Liver (tissue), 9 donors: ENCODE data around the gene CLN5. TPM values are rescaled to one million over a fixed set of nuclear protein-coding genes. Genes with fewer than 3 reads are reported as not detected.

Source experiments
- DNase-seq: peaks from one replicate; pipeline ENCODE4 v3.0.0-alpha.2; 2017; ENCODE audit warnings: low spot score
- H3K27ac ChIP-seq, 2 donors: one replicate each; pipeline ENCODE4 v1.7.0; 2013; ENCODE audit warnings: inconsistent platforms in 2 of 2, low read length in 2 of 2, control low read depth in 1 of 2, low read depth in 1 of 2, mild to moderate bottlenecking in 1 of 2
- H3K27me3 ChIP-seq, 4 donors: one replicate each; pipeline versions ENCODE4 v1.6.1 to v1.7.0; 2013; ENCODE audit warnings: low read length in 3 of 4, inconsistent platforms in 1 of 4, mild to moderate bottlenecking in 1 of 4, moderate library complexity in 1 of 4; ENCODE audit not compliant: control insufficient read depth in 4 of 4, insufficient read depth in 4 of 4
- H3K36me3 ChIP-seq, 4 donors: one replicate each; pipeline versions ENCODE4 v1.6.1 to v1.7.0; 2013; ENCODE audit warnings: low read length in 3 of 4, mild to moderate bottlenecking in 3 of 4, low read depth in 1 of 4, moderate library complexity in 1 of 4; ENCODE audit not compliant: control insufficient read depth in 4 of 4, insufficient read depth in 3 of 4
- H3K4me1 ChIP-seq, 4 donors: one replicate each; pipeline versions ENCODE4 v1.6.1 to v1.7.0; 2013; ENCODE audit warnings: low read length in 3 of 4, mild to moderate bottlenecking in 3 of 4, moderate library complexity in 1 of 4; ENCODE audit not compliant: control insufficient read depth in 4 of 4, insufficient read depth in 4 of 4
- H3K4me3 ChIP-seq, 3 donors: one replicate each; pipeline versions ENCODE4 v1.6.1 to v1.7.0; 2013; ENCODE audit warnings: low read length in 3 of 3, control low read depth in 1 of 3, low read depth in 1 of 3, mild to moderate bottlenecking in 1 of 3
- H3K9ac ChIP-seq, 2 donors: one replicate each; pipeline ENCODE4 v1.7.0; 2013; ENCODE audit warnings: low read length in 2 of 2, mild to moderate bottlenecking in 2 of 2, moderate library complexity in 2 of 2, control low read depth in 1 of 2, low read depth in 1 of 2
- H3K9me3 ChIP-seq, 4 donors: one replicate each; pipeline versions ENCODE4 v1.6.1 to v1.7.0; 2013; ENCODE audit warnings: low read length in 3 of 4; ENCODE audit not compliant: control insufficient read depth in 4 of 4
- ATF3 ChIP-seq: IDR thresholded peaks from 2 replicates; pipeline ENCODE4 v1.6.1; 2016; ENCODE audit warnings: antibody characterized with exemption
- EGR1 ChIP-seq, 2 donors: IDR thresholded peaks; 2 replicates each; pipeline ENCODE4 v1.6.1; 2016 to 2018; ENCODE audit warnings: antibody characterized with exemption in 2 of 2, low read depth in 2 of 2
- FOXA1 ChIP-seq: IDR thresholded peaks from 2 replicates; pipeline ENCODE4 v1.6.1; 2016; ENCODE audit warnings: antibody characterized with exemption
- FOXA2 ChIP-seq: IDR thresholded peaks from 2 replicates; pipeline ENCODE4 v1.6.1; 2016; ENCODE audit warnings: antibody characterized with exemption
- GABPA ChIP-seq, 2 donors: IDR thresholded peaks in 1 of 2; conservative IDR thresholded peaks in 1 of 2; 2 replicates each; pipeline ENCODE4 v1.6.1; 2016; ENCODE audit warnings: antibody characterized with exemption in 2 of 2, mild to moderate bottlenecking in 1 of 2, moderate library complexity in 1 of 2
- HNF4A ChIP-seq, 2 donors: conservative IDR thresholded peaks; 2 replicates each; pipeline ENCODE4 v1.6.1; 2016; ENCODE audit warnings: antibody characterized with exemption in 2 of 2, mild to moderate bottlenecking in 2 of 2
- HNF4G ChIP-seq: IDR thresholded peaks from 2 replicates; pipeline ENCODE4 v1.6.1; 2016; ENCODE audit warnings: antibody characterized with exemption
- JUND ChIP-seq, 2 donors: IDR thresholded peaks; 2 replicates each; pipeline ENCODE4 v1.6.1; 2016; ENCODE audit warnings: antibody characterized with exemption in 2 of 2
- NR2F2 ChIP-seq: IDR thresholded peaks from 2 replicates; pipeline ENCODE4 v1.6.1; 2016; ENCODE audit warnings: antibody characterized with exemption
- RAD21 ChIP-seq, 2 donors: IDR thresholded peaks; 2 replicates each; pipeline ENCODE4 v1.6.1; 2016; ENCODE audit warnings: antibody characterized with exemption in 2 of 2, mild to moderate bottlenecking in 2 of 2
- REST ChIP-seq: IDR thresholded peaks from 2 replicates; pipeline ENCODE4 v1.6.1; 2016; ENCODE audit warnings: antibody characterized with exemption, mild to moderate bottlenecking
- RXRA ChIP-seq, 2 donors: IDR thresholded peaks; 2 replicates each; pipeline ENCODE4 v1.6.1; 2017 to 2018; ENCODE audit warnings: antibody characterized with exemption in 2 of 2, mild to moderate bottlenecking in 1 of 2
- SP1 ChIP-seq: IDR thresholded peaks from 2 replicates; pipeline ENCODE4 v1.6.1; 2018; ENCODE audit warnings: antibody characterized with exemption, mild to moderate bottlenecking
- TAF1 ChIP-seq: conservative IDR thresholded peaks from 2 replicates; pipeline ENCODE4 v1.6.1; 2016; ENCODE audit warnings: antibody characterized with exemption, mild to moderate bottlenecking
- YY1 ChIP-seq: IDR thresholded peaks from 2 replicates; pipeline ENCODE4 v1.6.1; 2016; ENCODE audit warnings: antibody characterized with exemption, mild to moderate bottlenecking
- WGBS: extraction: QIAGEN DNeasy Blood & Tissue Kit; methylation state at CpG from one replicate; pipeline ENCODE4 v1.1.7; 2013; 5-methylcytosine and 5-hydroxymethylcytosine counted together
- polyA plus RNA-seq, 2 donors: library from polyadenylated mRNA; stranded (reverse) in 1 of 2; unstranded in 1 of 2; fragments of 200-250 nt in 1 of 2; fragments of >200 nt in 1 of 2; fragmentation: Nextera tagmentation in 1 of 2; extraction: Ambion mirVana in 1 of 2; gene quantifications; one replicate each; pipeline versions ENCODE4 v1.2.1 to v1.2.3, GENCODE V29; 2013 to 2015
- total RNA-seq, 2 donors: library from RNA; depleted of rRNA; stranded (reverse); fragments of >200 nt; gene quantifications; one replicate each; pipeline ENCODE4 v1.2.3, GENCODE V29; 2014
- TF ChIP-seq, protein P1 (sequence below): IDR thresholded peaks from 2 replicates; pipeline ENCODE4 v1.6.1; 2016; ENCODE audit warnings: antibody characterized with exemption
- TF ChIP-seq, protein P2 (sequence below): IDR thresholded peaks from 2 replicates; pipeline ENCODE4 v1.6.1; 2016; ENCODE audit warnings: antibody characterized with exemption
- TF ChIP-seq, protein P3 (sequence below): fragments of 150-350 bp; IDR thresholded peaks from 2 replicates; pipeline ENCODE4 v1.5.1; 2017; ENCODE audit warnings: improper control_type of control experiment, low read depth, low read length; ENCODE audit not compliant: missing input control
- donor health status: healthy.
- donor health status: healthy.
- donor health status: healthy.
- donor health status: healthy.
- donor health status: healthy.

CLN5 gene
- total and polyA plus RNA-seq, 4 donors, result 11.6 to 18.2 (median 14.8) TPM

DNA sequence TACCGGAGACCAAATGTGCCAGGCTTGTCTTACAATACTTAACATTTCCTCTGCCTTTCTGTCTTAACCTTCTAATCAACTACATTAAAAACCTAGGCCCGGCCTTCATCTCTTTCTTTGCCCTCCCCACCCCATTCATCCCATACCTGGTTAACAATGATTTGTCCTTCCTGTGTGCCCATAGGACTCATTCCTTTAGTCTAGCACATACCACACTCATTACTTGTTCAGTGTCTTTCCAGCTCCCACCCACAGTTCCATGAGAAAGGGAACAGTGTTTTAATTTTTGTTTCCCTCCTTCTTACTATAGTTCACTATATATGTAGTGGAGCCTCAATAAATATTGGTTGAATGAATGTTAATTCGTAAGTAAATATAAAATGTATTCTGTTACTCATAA lies 2.4 kb downstream of the CLN5 start (continued):
- TF ChIP-seq YY1, result no peak
- no peak for TF ChIP-seq RXRA (IDR thresholded peaks at IDR 0.05)

GRCh38 chr13:77000475-77000874 lies 8.6 kb downstream of the CLN5 start:
- H3K9ac ChIP-seq, result no peak overlapping the region
- peaks cover 3 to 24% (median 17%) of the 10 kb centered on the region in 4 donors for H3K4me1 ChIP-seq
- 76% methylated on average over 1 of the region's 1 CpG for WGBS
- no peak overlapping the region for H3K27ac ChIP-seq
- H3K9me3 ChIP-seq, result no peaks in the 10 kb centered on the region
- DNase-seq, result no peak
- TF ChIP-seq TAF1 (no peak), HNF4G (no peak), EGR1 (IDR thresholded peaks at IDR 0.05; ENCODE audit: low read depth in 2 of 2) (no peak), JUND (IDR thresholded peaks at IDR 0.05) (no peak)
- TF ChIP-seq, protein P1, sequence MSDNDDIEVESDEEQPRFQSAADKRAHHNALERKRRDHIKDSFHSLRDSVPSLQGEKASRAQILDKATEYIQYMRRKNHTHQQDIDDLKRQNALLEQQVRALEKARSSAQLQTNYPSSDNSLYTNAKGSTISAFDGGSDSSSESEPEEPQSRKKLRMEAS, result no peak
- H3K4me3 ChIP-seq, result no peak overlapping the region
- H3K36me3 ChIP-seq, result peaks cover 0 to 10% (median 4%) of the 10 kb centered on the region in 4 donors
- H3K27me3 ChIP-seq, result no peaks in the 10 kb centered on the region

DNA sequence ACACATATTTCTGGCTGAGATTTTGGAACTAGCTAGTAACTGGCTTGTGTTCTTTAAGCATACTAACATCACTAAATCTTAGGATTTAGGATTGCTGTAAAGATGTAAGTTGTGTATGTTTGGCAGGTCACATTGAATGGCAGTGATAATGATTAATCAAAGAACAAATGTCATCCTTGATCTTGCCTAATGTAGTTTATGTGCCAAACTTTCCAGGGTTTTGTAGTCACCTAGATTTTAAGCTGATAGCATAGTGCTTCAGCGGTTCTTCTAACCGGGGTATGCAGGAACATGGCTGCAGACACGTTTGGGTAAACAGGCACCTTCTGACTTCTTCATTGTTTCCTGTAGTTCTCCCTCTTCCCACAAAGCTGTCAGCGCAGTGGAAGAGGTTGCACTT lies 9.7 kb downstream of the CLN5 start:
- H3K9me3 ChIP-seq, result no peaks in the 10 kb centered on the region
- peaks cover 0 to 9% (median under 1%) of the 10 kb centered on the region in 4 donors for H3K36me3 ChIP-seq
- peaks cover 3 to 24% (median 17%) of the 10 kb centered on the region in 4 donors for H3K4me1 ChIP-seq
- WGBS, result 44% methylated on average over 4 of the region's 4 CpGs
- H3K27ac ChIP-seq, result no peak overlapping the region
- no peak overlapping the region for H3K9ac ChIP-seq
- TF ChIP-seq, protein P1, result peak; percentile 29
- TF ChIP-seq ATF3 (no peak), TAF1 (no peak), RXRA (IDR thresholded peaks at IDR 0.05) (peak; percentile 39 to 44), HNF4A (conservative IDR thresholded peaks at IDR 0.05) (peak; percentile 14 to 51), GABPA (IDR thresholded peaks at IDR 0.05 in 1 of 2, conservative IDR thresholded peaks at IDR 0.05 in 1 of 2) (no peak), NR2F2 (no peak), EGR1 (IDR thresholded peaks at IDR 0.05; ENCODE audit: low read depth in 2 of 2) (no peak), HNF4G (no peak), SP1 (no peak), FOXA1 (no peak), REST (no peak), RAD21 (IDR thresholded peaks at IDR 0.05) (peak in 1 of 2 donors; percentile 30), JUND (IDR thresholded peaks at IDR 0.05) (peak in 1 of 2 donors; percentile 22), YY1 (peak; percentile 72), FOXA2 (peak; percentile 35)
- TF ChIP-seq, protein P2, sequence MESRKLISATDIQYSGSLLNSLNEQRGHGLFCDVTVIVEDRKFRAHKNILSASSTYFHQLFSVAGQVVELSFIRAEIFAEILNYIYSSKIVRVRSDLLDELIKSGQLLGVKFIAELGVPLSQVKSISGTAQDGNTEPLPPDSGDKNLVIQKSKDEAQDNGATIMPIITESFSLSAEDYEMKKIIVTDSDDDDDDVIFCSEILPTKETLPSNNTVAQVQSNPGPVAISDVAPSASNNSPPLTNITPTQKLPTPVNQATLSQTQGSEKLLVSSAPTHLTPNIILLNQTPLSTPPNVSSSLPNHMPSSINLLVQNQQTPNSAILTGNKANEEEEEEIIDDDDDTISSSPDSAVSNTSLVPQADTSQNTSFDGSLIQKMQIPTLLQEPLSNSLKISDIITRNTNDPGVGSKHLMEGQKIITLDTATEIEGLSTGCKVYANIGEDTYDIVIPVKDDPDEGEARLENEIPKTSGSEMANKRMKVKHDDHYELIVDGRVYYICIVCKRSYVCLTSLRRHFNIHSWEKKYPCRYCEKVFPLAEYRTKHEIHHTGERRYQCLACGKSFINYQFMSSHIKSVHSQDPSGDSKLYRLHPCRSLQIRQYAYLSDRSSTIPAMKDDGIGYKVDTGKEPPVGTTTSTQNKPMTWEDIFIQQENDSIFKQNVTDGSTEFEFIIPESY, result peak; percentile 28
- TF ChIP-seq, protein P3, sequence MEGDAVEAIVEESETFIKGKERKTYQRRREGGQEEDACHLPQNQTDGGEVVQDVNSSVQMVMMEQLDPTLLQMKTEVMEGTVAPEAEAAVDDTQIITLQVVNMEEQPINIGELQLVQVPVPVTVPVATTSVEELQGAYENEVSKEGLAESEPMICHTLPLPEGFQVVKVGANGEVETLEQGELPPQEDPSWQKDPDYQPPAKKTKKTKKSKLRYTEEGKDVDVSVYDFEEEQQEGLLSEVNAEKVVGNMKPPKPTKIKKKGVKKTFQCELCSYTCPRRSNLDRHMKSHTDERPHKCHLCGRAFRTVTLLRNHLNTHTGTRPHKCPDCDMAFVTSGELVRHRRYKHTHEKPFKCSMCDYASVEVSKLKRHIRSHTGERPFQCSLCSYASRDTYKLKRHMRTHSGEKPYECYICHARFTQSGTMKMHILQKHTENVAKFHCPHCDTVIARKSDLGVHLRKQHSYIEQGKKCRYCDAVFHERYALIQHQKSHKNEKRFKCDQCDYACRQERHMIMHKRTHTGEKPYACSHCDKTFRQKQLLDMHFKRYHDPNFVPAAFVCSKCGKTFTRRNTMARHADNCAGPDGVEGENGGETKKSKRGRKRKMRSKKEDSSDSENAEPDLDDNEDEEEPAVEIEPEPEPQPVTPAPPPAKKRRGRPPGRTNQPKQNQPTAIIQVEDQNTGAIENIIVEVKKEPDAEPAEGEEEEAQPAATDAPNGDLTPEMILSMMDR, result no peak
- DNase-seq, result no peak
- H3K4me3 ChIP-seq, result no peak overlapping the region
- H3K27me3 ChIP-seq, result no peaks in the 10 kb centered on the region
